NCI-H345 treated with DMSO at 0.1 percent for 48 hours (cell line): ENCODE measurements around the gene TRIM65.

Experiments used
- DNase-seq: peaks from one replicate; lab custom pipeline; 2025; ENCODE audit not compliant: unreplicated experiment; lab: John Stamatoyannopoulos, UW

Gene TRIM65

GRCh38 chr17:75896415-75897159 lies at the start of gene TRIM65:
Gene TRIM65 (minus strand): TSS chr17:75896951. CDS start chr17:75896937, 14 bp downstream.
- peak; percentile 56 for DNase-seq

GRCh38 chr17:75945211-75945610 lies 48.5 kb upstream of the TRIM65 start:
- no peak for DNase-seq

DNA sequence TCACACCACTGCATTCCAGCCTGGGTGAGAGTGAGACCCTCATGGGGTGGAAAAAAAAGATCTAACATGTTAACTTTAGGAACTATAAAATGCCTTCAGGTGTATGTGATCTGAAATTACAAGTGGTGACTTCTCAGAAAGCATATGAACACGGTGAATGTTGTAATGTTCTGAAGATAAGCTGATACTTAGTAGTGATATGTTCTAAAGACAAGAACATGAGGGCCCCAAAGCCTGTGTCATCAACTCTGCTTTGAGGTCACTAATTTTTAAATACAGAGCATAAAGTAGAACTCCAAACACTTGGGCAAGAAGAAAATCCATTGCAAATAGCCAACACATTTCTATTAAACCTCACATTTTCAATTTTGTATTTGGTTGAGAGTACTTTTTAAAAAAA lies 46.7 kb upstream of the TRIM65 start:
- DNase-seq: no peak

DNA sequence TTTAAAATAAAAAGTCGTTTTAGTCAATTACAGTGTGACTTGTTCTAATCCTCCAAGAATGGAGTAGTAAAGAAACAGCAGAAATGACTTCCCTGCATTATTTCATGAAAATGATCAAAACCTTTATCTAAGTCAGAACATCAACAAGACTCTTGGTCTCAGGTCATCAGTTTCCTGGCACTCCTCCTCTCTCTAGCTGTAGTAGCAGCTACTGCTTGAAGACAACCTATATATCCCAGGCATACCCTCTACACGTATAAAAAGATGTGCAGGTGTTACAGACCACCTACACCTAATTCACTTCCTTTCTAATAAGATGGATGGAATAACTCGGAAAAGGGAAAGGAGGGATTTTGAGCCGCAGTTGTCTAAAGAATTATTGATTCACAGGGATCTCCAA lies 45.7 kb upstream of the TRIM65 start:
- no peak for DNase-seq

GRCh38 chr17:75941442-75941819 lies 44.7 kb upstream of the TRIM65 start:
- no peak for DNase-seq

DNA sequence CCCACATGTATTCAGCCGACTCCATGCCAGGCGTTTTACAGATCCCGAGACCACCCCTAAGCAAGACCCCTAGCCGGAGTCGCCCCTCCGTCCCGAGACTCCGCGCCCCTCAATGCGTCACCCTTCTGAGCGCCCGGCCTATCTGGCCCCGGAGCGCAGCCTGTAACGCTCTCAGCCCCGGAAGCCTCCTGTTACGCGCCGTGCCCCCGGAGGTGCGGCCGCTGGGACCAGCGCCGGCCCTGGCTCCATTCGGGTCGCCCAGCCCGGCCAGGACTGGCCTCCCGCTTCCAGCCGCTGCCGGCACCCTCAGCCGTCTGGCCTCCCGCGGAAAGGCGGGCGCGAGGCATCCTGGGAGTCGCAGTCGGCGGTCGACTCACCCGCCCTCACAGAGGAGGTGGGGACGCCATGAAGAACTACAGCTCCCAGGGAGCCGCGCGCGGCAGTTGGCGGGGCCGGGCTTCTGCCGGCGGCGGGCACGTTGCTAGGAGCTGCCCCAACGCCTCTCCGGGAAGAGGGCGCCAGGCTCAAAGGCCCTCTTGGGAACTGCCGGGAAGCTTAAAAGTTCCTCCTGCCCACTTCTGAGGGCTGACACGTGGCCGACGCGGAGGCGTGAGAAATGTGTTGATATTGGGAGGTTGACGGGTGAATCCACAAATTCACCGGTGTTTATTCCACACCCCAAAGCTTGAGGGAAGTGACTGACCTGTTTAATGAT lies 44.1 kb upstream of the TRIM65 start, which contains the start of gene FBF1:
Gene FBF1 (minus strand): TSS at position 316 of the 715 bp plus-strand sequence. CDS start 2,893 bp downstream, outside the sequence.
- peak; percentile 95 for DNase-seq

DNA sequence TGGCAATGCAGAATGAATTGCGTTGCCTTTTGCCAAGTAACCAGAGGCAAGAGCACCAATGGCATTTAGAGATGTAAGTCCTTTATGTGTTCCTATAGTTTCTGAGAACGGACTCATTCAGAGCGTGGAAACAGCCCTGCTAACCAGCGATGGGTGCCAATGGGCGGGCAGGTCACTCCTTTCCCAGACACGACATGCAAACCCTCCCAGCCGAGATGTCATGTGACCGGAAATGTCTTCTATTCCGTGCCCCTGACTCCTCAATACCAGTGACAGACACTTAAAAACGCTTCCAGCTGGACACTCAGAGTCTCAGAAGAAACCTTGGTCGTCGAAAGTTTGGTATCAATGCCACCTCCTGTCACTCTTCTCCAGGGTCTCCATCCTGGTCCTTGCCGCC lies 40.9 kb upstream of the TRIM65 start:
- no peak for DNase-seq

- DNase-seq: no peak
These were observed 37.1 kb upstream of the TRIM65 start for GRCh38 chr17:75933808-75934207.

- DNase-seq: no peak
These were observed 36.1 kb upstream of the TRIM65 start for GRCh38 chr17:75932852-75933251.

- DNase-seq: no peak
These were observed 34.3 kb upstream of the TRIM65 start for GRCh38 chr17:75931062-75931461.

- DNase-seq: no peak
These were observed 30.7 kb upstream of the TRIM65 start for GRCh38 chr17:75927286-75927922.

- DNase-seq: no peak
These were observed 29.7 kb upstream of the TRIM65 start for GRCh38 chr17:75926456-75926855.

DNA sequence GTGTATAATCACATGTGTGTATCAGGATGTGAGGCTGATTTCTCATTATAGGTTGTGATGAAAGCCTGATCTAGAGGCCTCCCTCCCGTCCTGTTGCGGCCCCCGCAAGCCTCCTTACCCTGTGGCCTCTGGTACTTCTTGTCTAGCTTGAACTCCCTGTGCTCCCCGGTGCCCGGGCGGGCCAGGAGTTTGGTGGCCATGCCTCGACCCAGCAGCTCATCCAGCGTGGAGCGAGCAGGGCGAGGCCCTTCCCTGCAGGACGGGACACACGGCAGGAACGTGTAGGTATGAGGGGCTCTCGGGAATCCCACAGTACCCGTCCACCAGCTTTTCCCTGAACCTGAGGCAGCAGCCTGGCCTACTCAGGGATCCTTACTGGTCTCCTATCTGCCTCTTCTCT lies 29.2 kb upstream of the TRIM65 start:
- DNase-seq: no peak

DNA sequence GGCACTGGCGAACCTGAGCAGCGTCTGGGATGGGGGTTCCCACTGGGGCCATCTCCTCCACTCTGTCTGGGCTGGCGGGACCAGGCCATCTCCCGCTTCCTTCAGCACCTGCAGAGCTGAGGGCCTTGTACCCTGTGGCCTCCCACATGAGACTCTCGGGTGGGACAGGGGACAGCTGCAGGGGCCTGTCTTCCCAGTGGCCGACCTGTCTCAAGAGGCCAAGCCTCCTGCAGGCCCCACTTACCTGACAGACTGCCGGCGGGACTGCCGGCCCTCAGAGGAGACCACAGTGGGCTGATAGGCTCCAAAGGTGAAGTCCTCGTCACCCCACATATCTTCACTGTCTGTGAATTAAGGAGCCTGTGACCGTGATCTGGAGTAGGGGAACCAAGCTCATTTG lies 28.4 kb upstream of the TRIM65 start:
- DNase-seq: no peak

- no peak for DNase-seq
These were observed 26.5 kb upstream of the TRIM65 start for GRCh38 chr17:75922963-75923874.

- no peak for DNase-seq
These were observed 25.6 kb upstream of the TRIM65 start for GRCh38 chr17:75922173-75922961.

DNA sequence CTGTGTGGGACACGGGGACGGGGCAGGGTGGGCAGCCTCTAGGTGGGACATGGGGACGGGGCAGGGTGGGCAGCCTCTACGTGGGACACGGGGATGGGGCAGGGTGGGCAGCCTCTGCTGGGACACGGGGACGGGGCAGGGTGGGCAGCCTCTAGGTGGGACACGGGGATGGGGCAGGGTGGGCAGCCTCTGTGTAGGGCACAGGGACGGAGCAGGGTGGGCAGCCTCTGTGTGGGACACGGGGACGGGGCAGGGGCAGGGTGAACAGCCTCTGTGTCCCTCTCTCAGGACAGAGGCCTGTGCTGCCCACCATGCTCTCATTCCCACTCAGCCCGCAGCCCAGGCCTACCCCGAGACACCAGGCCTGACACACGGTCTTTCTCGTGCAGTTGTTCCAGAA lies 24.8 kb upstream of the TRIM65 start:
- DNase-seq: no peak

DNA sequence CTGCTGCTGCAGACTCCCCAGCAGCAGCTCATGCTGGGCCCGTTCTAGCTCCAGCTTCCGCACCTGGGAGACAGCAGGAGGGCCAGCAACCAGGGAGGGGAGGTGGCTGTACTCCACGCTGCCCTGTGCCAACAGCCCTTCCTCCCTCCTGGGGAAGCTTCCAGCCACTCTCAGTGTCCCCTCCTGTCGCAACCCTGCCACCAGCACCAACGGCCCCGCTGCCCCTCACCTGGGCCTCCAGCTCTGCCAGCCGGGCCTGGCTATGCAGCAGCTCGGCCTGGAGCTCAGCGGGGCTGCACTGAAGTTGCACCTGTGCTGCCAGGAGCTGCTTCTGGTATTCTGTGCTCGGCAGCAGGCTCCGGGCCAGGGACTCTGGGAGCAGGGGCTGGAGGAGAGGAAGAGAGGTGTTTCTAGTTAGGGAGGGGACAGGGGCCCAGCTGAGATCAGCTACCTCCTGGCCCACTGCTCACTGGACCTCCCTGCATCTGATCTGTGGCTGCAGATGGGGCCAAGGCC lies 23.4 kb upstream of the TRIM65 start:
- no peak for DNase-seq

GRCh38 chr17:75919611-75920010 lies 22.9 kb upstream of the TRIM65 start:
- no peak for DNase-seq

DNA sequence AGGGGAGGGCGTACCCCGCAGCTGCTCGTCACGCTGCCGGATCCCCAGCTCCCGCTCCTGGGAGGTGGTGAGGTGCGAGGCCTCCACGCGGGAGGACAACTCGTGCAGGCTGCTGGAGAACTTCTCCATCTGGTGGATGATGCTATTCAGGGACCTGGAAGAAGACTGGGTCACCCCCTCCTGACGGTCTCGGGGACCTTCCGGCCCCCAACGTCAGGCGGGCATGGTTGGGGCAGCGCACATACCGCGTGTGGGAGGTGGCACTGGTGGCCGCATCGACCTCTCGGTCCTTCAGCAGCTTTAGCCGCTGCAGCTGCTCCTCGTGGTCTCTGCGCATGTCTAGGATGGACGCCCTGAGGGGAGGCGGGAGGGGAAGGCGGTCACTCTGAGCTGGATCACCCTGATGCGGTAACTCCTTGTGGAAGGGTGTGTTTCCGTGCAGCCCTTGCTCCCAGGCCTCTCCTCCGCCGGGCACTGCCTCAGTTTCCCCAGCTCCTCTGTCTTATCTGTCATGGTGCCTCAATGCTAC lies 21.2 kb upstream of the TRIM65 start:
- DNase-seq: no peak
